Measurements from ENCODE around the gene CCDC12. TPM values are rescaled to one million over a fixed set of nuclear protein-coding genes. Genes with fewer than 3 reads are reported as not detected.

The CCDC12 gene
- total and polyA plus RNA-seq, 3 donors from 2014 or later = 43.3 to 66.6 (median 59.6) TPM

DNA sequence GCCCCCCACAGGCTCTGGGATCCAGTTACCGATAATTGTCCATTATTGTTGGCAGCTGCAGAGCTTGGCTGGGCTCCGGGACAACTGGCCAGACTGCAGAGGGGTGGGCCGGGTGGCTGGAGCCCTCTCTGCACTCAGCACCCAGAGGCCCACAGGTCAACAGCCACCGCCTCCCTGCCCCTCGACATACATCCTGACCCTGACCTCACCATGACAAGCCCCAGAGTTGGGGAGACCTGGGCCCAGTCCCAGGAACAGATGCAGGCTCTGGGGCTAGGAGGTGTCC is 76.6 kb downstream of the CCDC12 start:
- Histone ChIP-seq H3K27me3 (no peaks in the 10 kb centered on the region), H3K27ac (no peak overlapping the region), H3K4me3 (no peak overlapping the region), H3K36me3 (ENCODE audit: low read depth, missing control alignments) (no peaks in the 10 kb centered on the region), H3K9me3 (no peaks in the 10 kb centered on the region), H3K4me1 (peaks cover 10% of the 10 kb centered on the region)
- no peak for TF ChIP-seq POLR2A (IDR thresholded peaks at IDR 0.05)
- TF ChIP-seq, protein P1, sequence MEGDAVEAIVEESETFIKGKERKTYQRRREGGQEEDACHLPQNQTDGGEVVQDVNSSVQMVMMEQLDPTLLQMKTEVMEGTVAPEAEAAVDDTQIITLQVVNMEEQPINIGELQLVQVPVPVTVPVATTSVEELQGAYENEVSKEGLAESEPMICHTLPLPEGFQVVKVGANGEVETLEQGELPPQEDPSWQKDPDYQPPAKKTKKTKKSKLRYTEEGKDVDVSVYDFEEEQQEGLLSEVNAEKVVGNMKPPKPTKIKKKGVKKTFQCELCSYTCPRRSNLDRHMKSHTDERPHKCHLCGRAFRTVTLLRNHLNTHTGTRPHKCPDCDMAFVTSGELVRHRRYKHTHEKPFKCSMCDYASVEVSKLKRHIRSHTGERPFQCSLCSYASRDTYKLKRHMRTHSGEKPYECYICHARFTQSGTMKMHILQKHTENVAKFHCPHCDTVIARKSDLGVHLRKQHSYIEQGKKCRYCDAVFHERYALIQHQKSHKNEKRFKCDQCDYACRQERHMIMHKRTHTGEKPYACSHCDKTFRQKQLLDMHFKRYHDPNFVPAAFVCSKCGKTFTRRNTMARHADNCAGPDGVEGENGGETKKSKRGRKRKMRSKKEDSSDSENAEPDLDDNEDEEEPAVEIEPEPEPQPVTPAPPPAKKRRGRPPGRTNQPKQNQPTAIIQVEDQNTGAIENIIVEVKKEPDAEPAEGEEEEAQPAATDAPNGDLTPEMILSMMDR (IDR thresholded peaks at IDR 0.05) = no peak
- 67 to 70% methylated on average over 2 to 5 of the region's 5 CpGs for WGBS, 2 donors
- intact Hi-C loops (cut with DNase I; ENCODE audit: low total_unique reads) = loop anchor here (5.0 kb wide), 1 partner anchor 198 kb away; the partner anchor contains the start of gene TMIE
- no peak for DNase-seq

DNA sequence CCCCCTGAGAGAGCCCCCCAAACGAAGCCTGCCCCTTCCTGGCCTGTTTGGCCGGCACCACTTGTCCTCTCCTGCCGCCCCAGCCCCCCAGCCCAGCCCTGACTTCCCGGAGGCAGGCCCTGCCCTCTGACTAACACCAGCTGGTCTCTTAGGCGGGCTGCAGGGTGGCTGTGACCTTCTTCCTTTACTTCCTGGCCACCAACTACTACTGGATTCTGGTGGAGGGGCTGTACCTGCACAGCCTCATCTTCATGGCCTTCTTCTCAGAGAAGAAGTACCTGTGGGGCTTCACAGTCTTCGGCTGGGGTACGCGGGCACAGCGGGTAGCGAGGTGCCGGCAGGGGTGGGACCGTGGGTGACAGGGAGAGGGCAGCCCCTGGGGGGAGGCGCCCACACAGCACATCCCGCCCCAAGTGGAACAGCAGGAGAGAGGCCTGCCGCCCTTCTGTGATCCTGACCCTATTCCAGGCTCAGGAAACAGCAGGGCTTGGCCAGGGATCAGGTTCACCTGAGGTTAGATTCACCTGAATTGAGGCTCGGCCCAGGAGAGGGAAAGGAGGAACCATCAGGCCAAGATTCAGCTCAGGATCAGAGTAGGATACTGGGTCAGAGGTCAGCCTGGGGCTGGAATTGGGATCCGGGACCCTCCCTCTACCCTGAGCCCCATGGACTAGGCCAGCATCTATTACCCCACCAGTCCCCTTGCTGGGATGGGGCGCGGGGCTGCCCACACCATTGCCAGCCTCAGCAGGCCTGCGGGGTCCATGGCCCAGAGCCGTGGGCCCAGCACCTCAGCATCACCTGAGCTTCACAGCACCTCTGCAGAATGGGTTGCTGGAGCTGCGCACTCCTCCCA is 77.2 kb downstream of the CCDC12 start:
- H3K4me3 ChIP-seq = no peak overlapping the region
- H3K9me3 ChIP-seq = no peaks in the 10 kb centered on the region
- intact Hi-C loops (cut with DNase I; ENCODE audit: low total_unique reads) = loop anchor here (5.0 kb wide), 1 partner anchor 197 kb away; the partner anchor contains the start of gene TMIE
- H3K36me3 ChIP-seq (ENCODE audit: low read depth, missing control alignments) = no peaks in the 10 kb centered on the region
- 21 to 81% methylated on average over 5 to 22 of the region's 22 CpGs for WGBS, 2 donors
- no peak overlapping the region for H3K27ac ChIP-seq
- TF ChIP-seq, protein P1 (IDR thresholded peaks at IDR 0.05) = no peak
- no peak for TF ChIP-seq POLR2A (IDR thresholded peaks at IDR 0.05)
- H3K27me3 ChIP-seq = no peaks in the 10 kb centered on the region
- DNase-seq = no peak
- peaks cover 10% of the 10 kb centered on the region for H3K4me1 ChIP-seq

DNA sequence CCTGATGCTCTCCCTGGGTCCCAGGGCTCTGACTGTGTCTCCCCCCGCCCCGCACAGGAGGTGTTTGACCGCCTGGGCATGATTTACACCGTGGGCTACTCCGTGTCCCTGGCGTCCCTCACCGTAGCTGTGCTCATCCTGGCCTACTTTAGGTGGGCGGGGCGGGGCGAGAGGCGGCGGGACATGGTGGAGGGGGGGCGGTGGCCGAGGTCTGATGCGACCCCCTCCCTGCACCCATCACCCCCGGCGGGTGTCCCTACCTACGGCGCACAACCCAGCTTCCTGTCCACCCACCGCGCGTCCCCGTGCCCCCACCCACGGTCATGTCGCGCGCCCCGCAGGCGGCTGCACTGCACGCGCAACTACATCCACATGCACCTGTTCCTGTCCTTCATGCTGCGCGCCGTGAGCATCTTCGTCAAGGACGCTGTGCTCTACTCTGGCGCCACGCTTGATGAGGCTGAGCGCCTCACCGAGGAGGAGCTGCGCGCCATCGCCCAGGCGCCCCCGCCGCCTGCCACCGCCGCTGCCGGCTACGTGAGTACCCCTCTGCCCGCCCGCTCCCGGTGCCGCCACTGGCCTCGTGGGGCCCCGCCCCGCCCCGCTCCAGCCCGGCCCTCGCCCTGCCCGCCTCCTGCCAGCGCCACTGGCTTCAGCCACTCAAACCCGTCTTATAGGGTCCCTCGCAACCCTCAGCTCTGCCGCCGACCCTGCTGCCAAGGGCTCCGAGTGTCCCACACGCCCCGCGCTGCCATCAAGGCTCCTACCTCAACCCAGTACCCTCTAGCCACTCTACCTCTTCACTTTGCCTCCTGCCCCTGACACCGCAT is 78.0 kb downstream of the CCDC12 start:
- peaks cover 10% of the 10 kb centered on the region for H3K4me1 ChIP-seq
- intact Hi-C loops (cut with DNase I; ENCODE audit: low total_unique reads) = no loop called here
- 22 to 26% methylated on average over 26 to 68 of the region's 71 CpGs for WGBS, 2 donors
- H3K4me3 ChIP-seq = no peak overlapping the region
- H3K27ac ChIP-seq = no peak overlapping the region
- DNase-seq = no peak
- no peaks in the 10 kb centered on the region for H3K27me3 ChIP-seq
- no peaks in the 10 kb centered on the region for H3K9me3 ChIP-seq
- H3K36me3 ChIP-seq (ENCODE audit: low read depth, missing control alignments) = no peaks in the 10 kb centered on the region
- no peak for TF ChIP-seq POLR2A (IDR thresholded peaks at IDR 0.05)
- TF ChIP-seq, protein P1 (IDR thresholded peaks at IDR 0.05) = no peak

DNA sequence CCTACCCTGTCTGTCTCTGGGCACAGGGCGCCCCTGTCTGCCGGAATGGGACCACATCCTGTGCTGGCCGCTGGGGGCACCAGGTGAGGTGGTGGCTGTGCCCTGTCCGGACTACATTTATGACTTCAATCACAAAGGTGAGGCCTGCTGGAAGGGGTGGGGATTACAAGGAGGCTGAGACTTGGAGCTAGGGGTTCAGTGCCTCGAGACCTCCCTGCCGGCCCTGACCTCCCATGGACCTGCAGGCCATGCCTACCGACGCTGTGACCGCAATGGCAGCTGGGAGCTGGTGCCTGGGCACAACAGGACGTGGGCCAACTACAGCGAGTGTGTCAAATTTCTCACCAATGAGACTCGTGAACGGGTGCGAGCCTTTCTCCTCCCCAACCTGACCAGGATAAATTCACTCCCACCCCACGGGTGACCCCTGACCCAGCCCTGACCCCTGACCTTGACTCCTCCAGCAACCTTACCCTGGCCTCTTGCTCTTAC is 78.7 kb downstream of the CCDC12 start:
- Histone ChIP-seq H3K27me3 (no peaks in the 10 kb centered on the region), H3K4me1 (peaks cover 13% of the 10 kb centered on the region), H3K9me3 (no peaks in the 10 kb centered on the region), H3K4me3 (no peak overlapping the region), H3K36me3 (ENCODE audit: low read depth, missing control alignments) (no peaks in the 10 kb centered on the region), H3K27ac (no peak overlapping the region)
- 56 to 73% methylated on average over 8 to 15 of the region's 15 CpGs for WGBS, 2 donors
- intact Hi-C loops (cut with DNase I; ENCODE audit: low total_unique reads) = no loop called here
- DNase-seq = no peak
- TF ChIP-seq, protein P1 (IDR thresholded peaks at IDR 0.05) = no peak
- no peak for TF ChIP-seq POLR2A (IDR thresholded peaks at IDR 0.05)
